HuH-7 (cell line): ENCODE results near the gene OR13A1.
"Not testable (repeated sequence)": the region's sequence is repeated elsewhere in the genome, so short reads cannot be mapped to it uniquely, and the experiment has no call there.

Experiments
- DNase-seq: peaks from one replicate; pipeline ENCODE4 v3.0.0; 2011; ENCODE audit warnings: low spot score

Gene OR13A1, protein sequence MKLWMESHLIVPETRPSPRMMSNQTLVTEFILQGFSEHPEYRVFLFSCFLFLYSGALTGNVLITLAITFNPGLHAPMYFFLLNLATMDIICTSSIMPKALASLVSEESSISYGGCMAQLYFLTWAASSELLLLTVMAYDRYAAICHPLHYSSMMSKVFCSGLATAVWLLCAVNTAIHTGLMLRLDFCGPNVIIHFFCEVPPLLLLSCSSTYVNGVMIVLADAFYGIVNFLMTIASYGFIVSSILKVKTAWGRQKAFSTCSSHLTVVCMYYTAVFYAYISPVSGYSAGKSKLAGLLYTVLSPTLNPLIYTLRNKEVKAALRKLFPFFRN

GRCh38 chr10:45315508-45315907 lies at the start of gene OR13A1:
TSS of gene OR13A1 (minus strand) at chr10:45315608. CDS start at chr10:45304422, 11,186 bp downstream.
- DNase-seq = no peak

GRCh38 chr10:45361983-45362799 lies 46.8 kb upstream of the OR13A1 start:
- not testable (repeated sequence) for DNase-seq

DNA sequence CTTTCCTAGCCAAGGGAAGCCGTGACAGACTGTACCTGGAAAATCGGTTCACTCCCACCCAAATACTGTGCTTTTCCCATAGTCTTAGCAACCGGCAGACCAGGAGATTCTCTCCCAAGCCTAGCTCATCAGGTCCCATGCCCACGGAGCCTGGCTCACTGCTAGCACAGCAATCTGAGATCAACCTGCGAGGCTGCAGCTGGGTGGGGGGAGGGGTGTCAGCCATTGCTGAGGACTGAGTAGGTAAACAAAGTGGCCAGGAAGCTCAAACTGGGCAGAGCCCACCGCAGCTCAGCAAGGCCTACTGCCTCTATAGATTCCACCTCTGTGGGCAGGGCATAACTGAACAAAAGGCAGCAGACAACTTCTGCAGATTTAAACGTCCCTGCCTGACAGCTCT lies 43.6 kb upstream of the OR13A1 start:
- not testable (repeated sequence) for DNase-seq

DNA sequence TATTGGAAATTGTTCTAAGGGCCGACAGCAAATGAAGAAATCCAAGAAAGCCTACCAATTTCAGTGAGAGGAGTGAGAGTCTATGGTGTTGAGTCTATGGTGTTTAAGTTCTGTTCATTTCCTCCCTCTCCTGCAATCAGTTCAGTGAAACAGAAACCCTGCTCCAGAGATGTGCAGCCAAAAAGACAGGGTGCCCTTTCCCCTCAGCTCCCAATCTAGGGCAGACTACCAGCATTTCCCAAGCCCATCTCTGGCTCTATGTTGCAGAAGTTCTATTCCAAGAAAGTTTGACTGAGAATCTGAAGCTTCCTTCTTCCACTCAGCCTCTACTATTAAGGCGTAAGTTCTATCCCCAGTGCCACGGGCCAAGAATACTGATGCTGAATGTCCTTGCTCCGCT lies 40.1 kb upstream of the OR13A1 start:
- DNase-seq = no peak

GRCh38 chr10:45354261-45354660 lies 38.9 kb upstream of the OR13A1 start:
- no peak for DNase-seq

GRCh38 chr10:45353186-45353585 lies 37.8 kb upstream of the OR13A1 start:
- no peak for DNase-seq

- DNase-seq = not testable (repeated sequence)
These were observed 32.9 kb upstream of the OR13A1 start for GRCh38 chr10:45348196-45348765.

- DNase-seq = not testable (repeated sequence)
These were observed 32.1 kb upstream of the OR13A1 start for GRCh38 chr10:45347464-45347863.

GRCh38 chr10:45346652-45347335 lies 31.4 kb upstream of the OR13A1 start:
- DNase-seq = not testable (repeated sequence)

GRCh38 chr10:45340420-45340819 lies 25.0 kb upstream of the OR13A1 start:
- not testable (repeated sequence) for DNase-seq

DNA sequence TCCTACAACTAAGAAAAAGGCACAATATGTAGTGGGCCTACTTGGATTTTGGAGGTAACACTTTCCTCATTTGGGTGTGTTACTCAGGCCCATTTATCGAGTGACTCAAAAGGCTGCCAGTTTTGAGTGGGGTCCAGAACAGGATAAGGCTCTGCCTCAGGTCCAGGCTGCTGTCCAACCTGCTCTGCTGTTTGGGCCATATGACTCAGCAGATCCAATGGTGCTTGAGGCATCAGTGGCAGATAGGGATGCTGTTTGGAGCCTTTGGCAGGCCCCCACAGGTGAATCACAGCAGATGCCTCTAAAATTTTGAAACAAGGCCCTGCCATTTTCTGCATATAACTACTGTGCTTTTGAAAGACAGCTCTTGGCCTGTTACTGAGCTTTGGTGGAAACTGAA lies 24.5 kb upstream of the OR13A1 start:
- DNase-seq = no peak

DNA sequence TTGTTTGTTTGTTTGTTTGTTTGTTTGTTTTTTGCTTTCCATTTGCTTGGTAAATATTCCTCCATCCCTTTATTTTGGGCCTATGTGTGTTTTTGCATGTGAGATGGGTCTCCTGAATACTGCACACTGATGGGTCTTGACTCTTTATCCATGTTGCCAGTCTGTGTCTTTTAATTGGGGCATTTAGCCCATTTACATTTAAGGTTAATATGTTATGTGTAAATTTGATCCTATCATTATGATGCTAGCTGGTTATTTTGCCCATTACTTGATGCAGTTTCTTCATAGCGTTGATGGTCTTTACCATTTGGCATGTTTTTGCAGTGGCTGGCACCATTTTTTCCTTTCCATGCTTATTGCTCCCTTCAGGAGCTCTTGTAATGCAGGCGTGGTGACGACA lies 16.4 kb upstream of the OR13A1 start:
- not testable (repeated sequence) for DNase-seq

DNA sequence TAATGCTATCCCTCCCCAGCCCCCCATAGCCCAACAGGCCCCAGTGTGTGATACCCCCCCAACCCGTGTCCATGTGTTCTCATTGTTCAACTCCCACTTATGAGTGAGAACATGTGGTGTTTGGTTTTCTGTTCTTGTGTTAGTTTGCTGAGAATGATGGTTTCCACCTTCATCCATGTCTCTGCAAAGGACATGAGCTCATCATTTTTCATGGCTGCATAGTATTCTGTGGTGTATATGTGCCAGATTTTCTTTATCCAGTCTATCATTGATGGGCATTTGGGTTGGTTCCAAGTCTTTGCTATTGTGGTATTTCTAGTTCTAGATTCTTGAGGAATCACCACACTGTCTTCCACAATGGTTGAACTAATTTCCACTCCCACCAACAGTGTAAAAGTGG lies 11.5 kb upstream of the OR13A1 start:
- DNase-seq = not testable (repeated sequence)

- no peak for DNase-seq
These were observed 9.7 kb upstream of the OR13A1 start for GRCh38 chr10:45325116-45325515.

GRCh38 chr10:45319702-45320101 lies 4.3 kb upstream of the OR13A1 start:
- DNase-seq = no peak

GRCh38 chr10:45313264-45313873 lies 2.0 kb downstream of the OR13A1 start:
- DNase-seq = no peak

- DNase-seq = no peak
These were observed 6.7 kb downstream of the OR13A1 start for GRCh38 chr10:45308707-45309106.

- no peak for DNase-seq
These were observed 12.8 kb downstream of the OR13A1 start for GRCh38 chr10:45302573-45302972.

DNA sequence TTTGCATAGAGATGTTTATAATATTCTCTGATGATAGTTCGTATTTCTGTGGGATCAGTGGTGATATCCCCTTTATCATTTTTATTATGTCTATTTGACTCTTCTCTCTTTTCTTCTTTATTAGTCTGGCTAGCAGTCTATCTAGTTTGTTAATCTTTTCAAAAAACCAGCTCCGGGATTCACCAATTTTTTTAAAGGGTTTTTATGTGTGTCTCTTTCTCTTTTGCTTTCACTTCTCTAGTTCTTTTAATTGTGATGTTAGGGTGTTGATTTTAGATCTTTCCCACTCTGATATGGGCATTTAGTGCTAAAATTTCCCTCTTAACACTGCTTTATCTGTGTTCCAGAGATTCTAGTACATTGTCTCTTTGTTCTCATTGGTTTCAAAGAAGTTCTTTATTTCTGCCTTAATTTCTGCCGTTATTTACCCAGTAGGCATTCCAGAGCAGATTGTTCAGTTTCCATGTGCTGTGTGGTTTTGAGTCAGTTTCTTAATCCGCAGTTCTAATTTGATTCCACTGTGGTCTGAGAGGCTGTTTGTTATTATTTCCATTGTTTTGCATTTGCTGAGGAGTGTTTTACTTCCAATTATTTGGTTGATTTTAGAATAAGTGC lies 17.0 kb downstream of the OR13A1 start:
- not testable (repeated sequence) for DNase-seq

DNA sequence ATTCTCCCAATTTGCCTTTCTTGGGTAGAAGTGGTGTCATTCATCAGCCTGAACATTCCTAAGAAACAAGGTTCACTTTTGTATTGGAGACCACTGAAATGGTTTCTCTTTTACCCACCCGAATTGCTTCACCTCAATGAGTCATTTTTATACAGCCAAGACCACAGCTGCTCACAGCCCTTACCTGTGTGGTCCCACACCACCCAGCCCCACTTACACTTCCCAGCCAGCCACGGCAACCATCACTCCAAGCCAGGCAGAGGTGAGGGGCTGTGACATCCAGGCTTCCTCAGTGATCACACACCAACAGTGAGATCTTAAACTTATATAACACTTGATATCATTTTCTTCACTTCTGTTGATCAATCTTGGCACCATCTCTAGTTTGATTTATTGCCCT lies 20.7 kb downstream of the OR13A1 start:
- no peak for DNase-seq

DNA sequence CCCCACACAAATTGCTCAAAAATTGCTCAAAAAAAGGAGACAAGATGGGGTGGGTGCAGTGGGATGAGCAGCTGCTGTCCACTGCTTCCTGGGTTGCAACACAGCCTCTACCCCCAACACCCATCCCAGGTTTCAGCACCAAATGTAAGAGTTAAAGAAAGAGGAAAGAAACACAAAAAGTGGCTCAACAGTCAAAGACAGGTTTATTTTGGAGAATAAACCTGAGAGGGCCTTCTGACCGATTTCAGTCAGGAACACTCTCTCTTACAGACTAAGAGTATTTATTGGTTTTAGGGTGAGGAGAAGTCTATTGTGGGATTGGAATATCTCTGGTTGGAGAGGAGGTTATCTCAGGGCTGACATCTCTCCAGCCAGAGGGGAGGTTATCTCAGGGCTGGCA lies 28.4 kb downstream of the OR13A1 start:
- DNase-seq = no peak
